HCT116 (cell line): Measurements from ENCODE around the gene NAALADL2. TPM values are rescaled to one million over a fixed set of nuclear protein-coding genes. Genes with fewer than 3 reads are reported as not detected.

Experiments used
- ATAC-seq: fragments of 200-7000 bp; cut with Tn5 transposase; 2 replicates; pipeline ENCODE4 v1.9.1; 2020; ENCODE audit warnings: mild to moderate bottlenecking, moderate library complexity
- BruUV-seq: library from RNA; stranded (reverse); fragments of 400-500 nt; replicated peaks from 2 replicates; lab custom pipeline; 2021; lab: Mats Ljungman, UMichigan
- CTCF ChIA-PET: fragments of 300-600 bp; sonication (Branson Sonifier 250); formaldehyde crosslinking; loops from one replicate; lab custom pipeline; 2021; ENCODE audit warnings: antibody characterized with exemption; lab: Charles Lee
- POLR2A ChIA-PET: fragments of 300-600, 350-600 bp; sonication (Branson Sonifier 250); formaldehyde crosslinking; loops from one replicate; lab custom pipeline; 2021; ENCODE audit warnings: antibody characterized with exemption; lab: Charles Lee
- RAD21 ChIA-PET, 2 experiments: fragments of 300-600 bp; sonication (Branson Sonifier 250); formaldehyde crosslinking; loops; one replicate each; lab custom pipeline; 2023; ENCODE audit warnings: low total read pairs in 2 of 2; ENCODE audit not compliant: uncharacterized antibody in 2 of 2, unreplicated experiment in 2 of 2, low non-redundant PET in 1 of 2; lab: Charles Lee
- DNase-seq: peaks from one replicate; pipeline ENCODE4 v3.0.0-alpha.2; 2010; ENCODE audit warnings: low read depth, low spot score
- H2AFZ ChIP-seq: fragments of 200-600 bp; shearing (Covaris generic), sonication (generic); 2 replicates; pipeline ENCODE4 v1.6.1; 2017; ENCODE audit warnings: low read depth, mixed run types, mixed read lengths, antibody characterized with exemption, low read length; ENCODE audit not compliant: poor library complexity, severe bottlenecking
- H3K27ac ChIP-seq: 2 replicates; pipeline ENCODE4 v1.5.1; 2012; ENCODE audit warnings: low read depth, low read length
- H3K27me3 ChIP-seq: fragments of 200-600 bp; sonication (generic); 2 replicates; pipeline ENCODE4 v1.6.1; 2016; ENCODE audit warnings: mixed run types, low read length, mixed read lengths; ENCODE audit not compliant: insufficient read depth
- H3K36me3 ChIP-seq, 2 experiments: fragments of 200-500 bp in 1 of 2; fragments of 200-600 bp in 1 of 2; sonication (Bioruptor generic) in 1 of 2; sonication (generic) in 1 of 2; 2 replicates each; pipeline versions ENCODE4 v1.5.1 to v1.6.1; 2014 to 2016; ENCODE audit warnings: low read length in 2 of 2, inconsistent platforms in 1 of 2, mixed read lengths in 1 of 2, mixed run types in 1 of 2; ENCODE audit not compliant: insufficient read depth in 2 of 2, control insufficient read depth in 1 of 2
- H3K4me1 ChIP-seq, 2 experiments: fragments of 200-600 bp in 1 of 2; sonication (generic) in 1 of 2; 2 replicates each; pipeline versions ENCODE4 v1.5.1 to v1.6.1; 2012 to 2017; ENCODE audit warnings: low read length in 2 of 2, inconsistent platforms in 1 of 2, mild to moderate bottlenecking in 1 of 2, mixed read lengths in 1 of 2, mixed run types in 1 of 2, moderate library complexity in 1 of 2; ENCODE audit not compliant: insufficient read depth in 2 of 2, control insufficient read depth in 1 of 2
- H3K4me2 ChIP-seq: fragments of 200-600 bp; sonication (generic); 2 replicates; pipeline ENCODE4 v1.6.1; 2017; ENCODE audit warnings: mixed run types, low read length, mixed read lengths
- H3K4me3 ChIP-seq, 2 experiments: fragments of 200-600 bp in 1 of 2; sonication (generic) in 1 of 2; replicated peaks in 1 of 2; 2 replicates each; pipeline ENCODE4 v1.5.1; 2011 to 2016; ENCODE audit warnings: low read length in 2 of 2, control low read depth in 1 of 2, low read depth in 1 of 2, mild to moderate bottlenecking in 1 of 2, mixed read lengths in 1 of 2, mixed run types in 1 of 2
- H3K79me2 ChIP-seq: fragments of 200-600 bp; sonication (generic); 2 replicates; pipeline ENCODE4 v1.6.1; 2017; ENCODE audit warnings: mild to moderate bottlenecking, mixed run types, low read length, moderate library complexity, mixed read lengths; ENCODE audit not compliant: insufficient read depth
- H3K9ac ChIP-seq: fragments of 200-600 bp; sonication (generic); 2 replicates; pipeline ENCODE4 v1.6.1; 2016; ENCODE audit warnings: low read length, mixed read lengths
- H3K9me2 ChIP-seq: fragments of 200-600 bp; sonication (generic), shearing (Covaris generic); 2 replicates; pipeline ENCODE4 v1.6.1; 2017; ENCODE audit warnings: mixed run types, mild to moderate bottlenecking, moderate library complexity; ENCODE audit not compliant: insufficient read depth
- H3K9me3 ChIP-seq, 2 experiments: fragments of 200-500 bp in 1 of 2; fragments of 200-600 bp in 1 of 2; sonication (Bioruptor generic) in 1 of 2; sonication (generic) in 1 of 2; 2 replicates each; pipeline ENCODE4 v1.6.1; 2014 to 2017; ENCODE audit warnings: low read length in 2 of 2, mixed read lengths in 2 of 2, inconsistent platforms in 1 of 2, low read depth in 1 of 2, mild to moderate bottlenecking in 1 of 2, mixed run types in 1 of 2, moderate library complexity in 1 of 2; ENCODE audit not compliant: control insufficient read depth in 1 of 2, insufficient read depth in 1 of 2
- H4K20me1 ChIP-seq: fragments of 200-600 bp; sonication (generic), shearing (Covaris generic); 2 replicates; pipeline ENCODE4 v1.6.1; 2017; ENCODE audit warnings: mixed run types, mild to moderate bottlenecking, moderate library complexity; ENCODE audit not compliant: insufficient read depth
- ATF3 ChIP-seq: IDR thresholded peaks from 2 replicates; pipeline ENCODE4 v1.6.1; 2012
- CEBPB ChIP-seq: IDR thresholded peaks from 2 replicates; pipeline ENCODE4 v1.6.1; 2012; ENCODE audit warnings: low read depth
- EZH2 ChIP-seq: fragments of 200-600 bp; sonication (generic); IDR thresholded peaks from 2 replicates; pipeline ENCODE4 v1.6.1; 2017; ENCODE audit warnings: antibody characterized with exemption, mixed run types
- EZH2phosphoT487 ChIP-seq: fragments of 200-600 bp; IDR thresholded peaks from 2 replicates; pipeline ENCODE4 v1.6.1; 2018; ENCODE audit warnings: antibody characterized with exemption, borderline replicate concordance
- FOSL1 ChIP-seq: IDR thresholded peaks from 2 replicates; pipeline ENCODE4 v1.6.1; 2012; ENCODE audit warnings: low read depth
- JUND ChIP-seq: IDR thresholded peaks from 2 replicates; pipeline ENCODE4 v1.6.1; 2012
- POLR2AphosphoS5 ChIP-seq: IDR thresholded peaks from 2 replicates; pipeline ENCODE4 v1.6.1; 2011; ENCODE audit warnings: mild to moderate bottlenecking, low read depth, low read length, moderate library complexity
- RAD21 ChIP-seq: IDR thresholded peaks from 2 replicates; pipeline ENCODE4 v1.6.1; 2012; ENCODE audit warnings: low read depth, mild to moderate bottlenecking
- REST ChIP-seq: IDR thresholded peaks from 2 replicates; pipeline ENCODE4 v1.6.1; 2012; ENCODE audit warnings: low read depth
- SIN3A ChIP-seq: IDR thresholded peaks from 2 replicates; pipeline ENCODE4 v1.6.1; 2012; ENCODE audit warnings: low read depth
- SRF ChIP-seq: IDR thresholded peaks from 2 replicates; pipeline ENCODE4 v1.6.1; 2012; ENCODE audit warnings: low read depth
- TCF7L2 ChIP-seq: IDR thresholded peaks from 2 replicates; pipeline ENCODE4 v1.7.0; 2011; ENCODE audit warnings: borderline replicate concordance, inconsistent platforms; ENCODE audit not compliant: insufficient read depth, insufficient read length; ENCODE audit errors: extremely low read depth
- YY1 ChIP-seq: IDR thresholded peaks from 2 replicates; pipeline ENCODE4 v1.6.1; 2011; ENCODE audit warnings: low read length, low read depth, moderate library complexity, mild to moderate bottlenecking; ENCODE audit not compliant: insufficient replicate concordance; ENCODE audit errors: extremely low read depth
- ZBTB33 ChIP-seq: IDR thresholded peaks from 2 replicates; pipeline ENCODE4 v1.6.1; 2011; ENCODE audit warnings: mild to moderate bottlenecking, low read length, moderate library complexity; ENCODE audit not compliant: insufficient replicate concordance; ENCODE audit errors: extremely low read depth
- ZFX ChIP-seq: fragments of 450-650 bp; IDR thresholded peaks from 2 replicates; pipeline ENCODE4 v1.6.1; 2017
- ZNF274 ChIP-seq: fragments of 200-500 bp; sonication (Bioruptor generic); IDR thresholded peaks from 2 replicates; pipeline ENCODE4 v1.6.1; 2014; ENCODE audit warnings: mild to moderate bottlenecking, low read depth, low read length, inconsistent platforms
- intact Hi-C: fragments of 100-400 bp; cut with micrococcal nuclease; formaldehyde crosslinking; loops from 2 replicates; pipeline ENCODE4 v1.10.0; 2022
- total RNA-seq: library from RNA; stranded (reverse); gene quantifications from one replicate; pipeline ENCODE4 v1.2.1, GENCODE V29; 2021; ENCODE audit not compliant: unreplicated experiment
- TF ChIP-seq, protein P1 (sequence below), 3 experiments: fragments of 200-600 bp in 1 of 3; sonication (generic) in 1 of 3; IDR thresholded peaks in 2 of 3; conservative IDR thresholded peaks in 1 of 3; 2 replicates each; pipeline ENCODE4 v1.5.1; 2012 to 2017; ENCODE audit warnings: low read depth in 2 of 3, low read length in 2 of 3, antibody characterized with exemption in 1 of 3, borderline replicate concordance in 1 of 3, control low read depth in 1 of 3, mild to moderate bottlenecking in 1 of 3, mixed read lengths in 1 of 3, mixed run types in 1 of 3, moderate library complexity in 1 of 3; ENCODE audit not compliant: insufficient read depth in 1 of 3

NAALADL2 gene
- total RNA-seq, 1 experiment from 2014 or later, result 2.9 TPM

- no peaks in the 10 kb centered on the region for H4K20me1 ChIP-seq
- no peaks in the 10 kb centered on the region for H3K27me3 ChIP-seq
- DNase-seq (no peak), ATAC-seq (no peak)
- intact Hi-C loops, result no loop called here
- no peak overlapping the region for H3K4me3 ChIP-seq
- no peaks in the 10 kb centered on the region for H3K79me2 ChIP-seq
- no peak overlapping the region for H3K9ac ChIP-seq
- TF ChIP-seq, protein P1, sequence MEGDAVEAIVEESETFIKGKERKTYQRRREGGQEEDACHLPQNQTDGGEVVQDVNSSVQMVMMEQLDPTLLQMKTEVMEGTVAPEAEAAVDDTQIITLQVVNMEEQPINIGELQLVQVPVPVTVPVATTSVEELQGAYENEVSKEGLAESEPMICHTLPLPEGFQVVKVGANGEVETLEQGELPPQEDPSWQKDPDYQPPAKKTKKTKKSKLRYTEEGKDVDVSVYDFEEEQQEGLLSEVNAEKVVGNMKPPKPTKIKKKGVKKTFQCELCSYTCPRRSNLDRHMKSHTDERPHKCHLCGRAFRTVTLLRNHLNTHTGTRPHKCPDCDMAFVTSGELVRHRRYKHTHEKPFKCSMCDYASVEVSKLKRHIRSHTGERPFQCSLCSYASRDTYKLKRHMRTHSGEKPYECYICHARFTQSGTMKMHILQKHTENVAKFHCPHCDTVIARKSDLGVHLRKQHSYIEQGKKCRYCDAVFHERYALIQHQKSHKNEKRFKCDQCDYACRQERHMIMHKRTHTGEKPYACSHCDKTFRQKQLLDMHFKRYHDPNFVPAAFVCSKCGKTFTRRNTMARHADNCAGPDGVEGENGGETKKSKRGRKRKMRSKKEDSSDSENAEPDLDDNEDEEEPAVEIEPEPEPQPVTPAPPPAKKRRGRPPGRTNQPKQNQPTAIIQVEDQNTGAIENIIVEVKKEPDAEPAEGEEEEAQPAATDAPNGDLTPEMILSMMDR (IDR thresholded peaks at IDR 0.05 in 2 of 3, conservative IDR thresholded peaks at IDR 0.05 in 1 of 3; ENCODE audit: borderline replicate concordance in 1 of 3, insufficient read depth in 1 of 3, low read depth in 2 of 3, low read length in 2 of 3), result no peak
- TF ChIP-seq EZH2phosphoT487 (no peak), ZNF274 (no peak), SRF (no peak), ZFX (no peak), EZH2 (no peak), FOSL1 (no peak), ATF3 (no peak), RAD21 (no peak), ZBTB33 (no peak), CEBPB (no peak), TCF7L2 (no peak), SIN3A (no peak), POLR2AphosphoS5 (no peak), JUND (no peak), YY1 (no peak), REST (no peak)
- no peaks in the 10 kb centered on the region for H3K4me1 ChIP-seq
- H3K27ac ChIP-seq, result no peak overlapping the region
- no peaks in the 10 kb centered on the region for H3K9me2 ChIP-seq
- H3K9me3 ChIP-seq, result no peaks in the 10 kb centered on the region
- no peak overlapping the region for H3K4me2 ChIP-seq
- RAD21 ChIA-PET, result no interaction called here
- CTCF ChIA-PET, result no interaction called here
- H2AFZ ChIP-seq, result no peak overlapping the region
- H3K36me3 ChIP-seq, result no peaks in the 10 kb centered on the region
- no TSS peak for BruUV-seq
- POLR2A ChIA-PET, result no interaction called here
Observed at GRCh38 chr3:175648899-175649298, 789.8 kb downstream of the NAALADL2 start.
